ENCODE data around the gene RPAIN. TPM values are rescaled to one million over a fixed set of nuclear protein-coding genes. Genes with fewer than 3 reads are reported as not detected.

RPAIN gene
- total RNA-seq, 1 donor from 2014 or later = 34.1 TPM

Other genes with a start within 250 kb of the RPAIN start
- gene ZNF594, start 228.3 kb upstream of the RPAIN start, total RNA-seq = 9.2 TPM
- gene SCIMP, start 185.3 kb upstream of the RPAIN start, total RNA-seq = 4.9 TPM
- 35.9 TPM for gene RABEP1, start 137.9 kb upstream of the RPAIN start, total RNA-seq
- 37.4 TPM for gene NUP88, start 520 bp upstream of the RPAIN start, total RNA-seq
- 78.0 TPM for gene C1QBP, start 19.0 kb downstream of the RPAIN start, total RNA-seq
- gene DHX33, start 48.8 kb downstream of the RPAIN start, total RNA-seq = 11.5 TPM
- gene DERL2, start 66.0 kb downstream of the RPAIN start, total RNA-seq = 77.4 TPM
- 15.3 TPM for gene MIS12, start 66.4 kb downstream of the RPAIN start, total RNA-seq
- 27.0 TPM for gene NLRP1, start 164.3 kb downstream of the RPAIN start, total RNA-seq